Measurements from ENCODE around the gene SF3B3.

GRCh38 chr16:70494202-70494770 lies 29.3 kb upstream of the SF3B3 start:
- no peak for TF ChIP-seq CTCF (IDR thresholded peaks at IDR 0.05)
- no peak for TF ChIP-seq EZH2phosphoT487 (IDR thresholded peaks at IDR 0.05)
